Transverse colon (tissue), 4 donors: Measurements from ENCODE around the gene RNU6-7. TPM values are rescaled to one million over a fixed set of nuclear protein-coding genes. Genes with fewer than 3 reads are reported as not detected.
A peak's percentile ranks its signal among the peaks of the same experiment; 100 is the strongest.

Experiments used
- DNase-seq: peaks from one replicate; pipeline ENCODE4 v3.0.0-alpha.2; 2019
- H3K27ac ChIP-seq, 4 donors: fragments of 200-600 bp; sonication (generic); 2 replicates each; pipeline ENCODE4 v1.5.1; 2016 to 2018; ENCODE audit warnings: inconsistent platforms in 4 of 4
- H3K27me3 ChIP-seq: fragments of 200-600 bp; sonication (generic); 2 replicates; pipeline ENCODE4 v1.5.1; 2017; ENCODE audit warnings: inconsistent platforms
- H3K36me3 ChIP-seq, 4 donors: fragments of 200-600 bp; sonication (generic); 2 replicates each; pipeline ENCODE4 v1.5.1; 2017 to 2019; ENCODE audit warnings: inconsistent platforms in 4 of 4
- H3K4me1 ChIP-seq, 4 donors: fragments of 200-600 bp; sonication (generic); 2 replicates each; pipeline ENCODE4 v1.5.1; 2017 to 2020; ENCODE audit warnings: inconsistent platforms in 4 of 4
- H3K4me3 ChIP-seq, 4 donors: fragments of 200-600 bp; sonication (generic); 1 replicate in 1 of 4; 2 replicates in 3 of 4; pipeline versions ENCODE4 v1.5.1 to v1.6.1; 2017 to 2019; ENCODE audit warnings: inconsistent platforms in 4 of 4
- H3K9me3 ChIP-seq, 2 donors: fragments of 200-600 bp; sonication (generic); 2 replicates each; pipeline ENCODE4 v1.5.1; 2017 to 2019; ENCODE audit warnings: inconsistent platforms in 2 of 2
- POLR2A ChIP-seq: fragments of 450-650 bp; IDR thresholded peaks from one replicate; pipeline ENCODE4 v1.6.1; 2016; ENCODE audit warnings: antibody characterized with exemption, mild to moderate bottlenecking, moderate library complexity
- WGBS, 2 donors: methylation state at CpG; one replicate each; pipeline ENCODE4 v1.1.5; 2018; ENCODE audit warnings: low coverage in 1 of 2; 5-methylcytosine and 5-hydroxymethylcytosine counted together
- in situ Hi-C, 4 donors: fragments of 200-750 bp; cut with MboI; loops; one replicate each; pipeline versions ENCODE4 v1.15.0 to v1.15.1; 2017; ENCODE audit warnings: low sequenced_read_pairs in 3 of 4, low pct_ligation_motif_present in 1 of 4, low pct_unique_long_range_greater_than_20kb in 1 of 4
- intact Hi-C: fragments of 100-400 bp; cut with DNase I; formaldehyde crosslinking; loops from one replicate; pipeline ENCODE4 v1.15.1; 2023; ENCODE audit warnings: low total_unique reads
- small RNA-seq, 4 donors: library from RNA; depleted of rRNA; stranded (forward); fragments of <200 nt; gene quantifications; one replicate each; pipeline ENCODE3, GENCODE V24; 2016
- total RNA-seq, 4 donors: library from RNA; depleted of rRNA; stranded (reverse); fragments of >200 nt; gene quantifications; one replicate each; pipeline ENCODE4 v1.1.0, GENCODE V29; 2016

RNU6-7 gene
- total RNA-seq, 4 donors from 2014 or later = not detected

DNA sequence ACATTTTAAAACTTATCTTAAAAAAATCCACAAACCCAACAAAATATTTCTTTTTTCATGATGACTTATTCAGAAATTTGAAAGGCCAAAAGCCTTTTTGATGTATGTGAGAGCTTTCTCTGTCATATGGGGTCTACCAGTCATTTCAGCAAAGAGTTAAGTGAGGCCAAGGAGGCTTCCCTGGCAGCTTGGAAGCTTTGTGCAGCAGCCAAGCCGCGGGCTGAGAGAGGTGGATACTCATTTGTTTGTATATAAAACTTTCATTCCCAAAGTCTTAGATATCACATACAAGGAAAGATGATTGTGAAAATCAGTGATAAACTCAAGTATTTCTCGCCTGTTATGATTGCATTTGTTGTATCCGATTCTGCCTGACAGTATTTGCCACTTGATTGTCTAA, 49.7 kb downstream of the RNU6-7 start:
- Histone ChIP-seq H3K27me3 (no peaks in the 10 kb centered on the region), H3K36me3 (no peaks in the 10 kb centered on the region), H3K4me1 (peaks cover 0 to 18% (median 2%) of the 10 kb centered on the region in 4 donors), H3K9me3 (no peaks in the 10 kb centered on the region), H3K4me3 (no peak overlapping the region), H3K27ac (peak overlapping the region in 2 of 4 donors; percentile 26 to 42)
- 44 to 60% methylated on average over 4 of the region's 4 CpGs for WGBS, 2 donors
- TF ChIP-seq POLR2A = no peak
- in situ Hi-C loops (loop anchor here (5.0 to 25.0 kb wide), 8 partner anchors 177 to 737 kb away; partner anchors contain the start of gene ARHGAP5 (in 1 of the 4)), intact Hi-C loops (loop anchor here (10.0 kb wide), 1 partner anchor 837 kb away; no protein-coding TSS in a partner anchor)
- DNase-seq = no peak

Small RNA genes lying within 50 kb of the gene (small RNA-seq; reads per million reads assigned to genes)
- gene RNU6-7 (0 reads per million in 4 donors), gene RNU6-8 (0 reads per million in 4 donors)

Other genes with a start within 250 kb of the RNU6-7 start
- gene ARHGAP5, start 124.7 kb upstream of the RNU6-7 start, total RNA-seq = 100 to 1,000 TPM in 1 of 4 donors, 10 to 100 TPM in 3; 66.5 to 120 (median 85.3) TPM
- not detected for gene RNU6-8, start 1.2 kb downstream of the RNU6-7 start, total RNA-seq
- 10 to 100 TPM in 2 of 4 donors, 1 to 10 TPM in 2; 6.3 to 16.7 (median 9.7) TPM for gene AKAP6, start 127.3 kb downstream of the RNU6-7 start, total RNA-seq